Esophagus squamous epithelium (tissue), 5 donors: ENCODE measurements around the gene PAF1. TPM values are rescaled to one million over a fixed set of nuclear protein-coding genes. Genes with fewer than 3 reads are reported as not detected.
A peak's percentile ranks its signal among the peaks of the same experiment; 100 is the strongest.

ENCODE experiments used
- DNase-seq: peaks from one replicate; lab custom pipeline; 2025; lab: John Stamatoyannopoulos, UW
- H3K27ac ChIP-seq, 4 donors: fragments of 200-600 bp; sonication (generic); one replicate each; pipeline ENCODE4 v1.5.1; 2016 to 2019; ENCODE audit warnings: mild to moderate bottlenecking in 1 of 4
- H3K27me3 ChIP-seq, 4 donors: fragments of 200-600 bp; sonication (generic); 1 replicate in 3 of 4; 2 replicates in 1 of 4; pipeline versions ENCODE4 v1.5.1 to v1.6.0; 2017 to 2021; ENCODE audit warnings: antibody characterized with exemption in 1 of 4
- H3K36me3 ChIP-seq, 3 donors: fragments of 200-600 bp; sonication (generic); one replicate each; pipeline ENCODE4 v1.5.1; 2016 to 2019
- H3K4me1 ChIP-seq, 3 donors: fragments of 200-600 bp; sonication (generic); one replicate each; pipeline ENCODE4 v1.5.1; 2017 to 2019
- H3K4me3 ChIP-seq, 4 donors: fragments of 200-600 bp; sonication (generic); 1 replicate in 3 of 4; 2 replicates in 1 of 4; pipeline ENCODE4 v1.5.1; 2016 to 2019; ENCODE audit warnings: mild to moderate bottlenecking in 2 of 4, moderate library complexity in 1 of 4
- H3K9me3 ChIP-seq, 3 donors: fragments of 200-600 bp; sonication (generic); one replicate each; pipeline ENCODE4 v1.5.1; 2016 to 2019
- POLR2A ChIP-seq, 4 donors: fragments of 450-650 bp; IDR thresholded peaks; one replicate each; pipeline ENCODE4 v1.6.1; 2017; ENCODE audit warnings: antibody characterized with exemption in 4 of 4, mild to moderate bottlenecking in 4 of 4, moderate library complexity in 3 of 4
- WGBS, 2 donors: methylation state at CpG; one replicate each; pipeline ENCODE4 v1.1.5; 2018; 5-methylcytosine and 5-hydroxymethylcytosine counted together
- intact Hi-C: fragments of 100-400 bp; cut with DNase I; formaldehyde crosslinking; loops from one replicate; pipeline ENCODE4 v1.15.0; 2022
- total RNA-seq, 4 donors: library from RNA; depleted of rRNA; stranded (reverse); fragments of >200 nt; gene quantifications; one replicate each; pipeline ENCODE4 v1.1.0, GENCODE V29; 2016
- TF ChIP-seq, protein P1 (sequence below), 6 experiments: fragments of 450-650 bp in 4 of 6; fragments of 200-600 bp in 2 of 6; sonication (generic) in 2 of 6; IDR thresholded peaks; one replicate each; pipeline ENCODE4 v1.5.1; 2016 to 2019; ENCODE audit warnings: antibody characterized with exemption in 6 of 6, mild to moderate bottlenecking in 4 of 6, moderate library complexity in 4 of 6
- donor health status: DM: yes; HTN: yes; CAD: no.

PAF1 gene
- total RNA-seq, 4 donors from 2014 or later = 35.4 to 53.6 (median 38.1) TPM

DNA sequence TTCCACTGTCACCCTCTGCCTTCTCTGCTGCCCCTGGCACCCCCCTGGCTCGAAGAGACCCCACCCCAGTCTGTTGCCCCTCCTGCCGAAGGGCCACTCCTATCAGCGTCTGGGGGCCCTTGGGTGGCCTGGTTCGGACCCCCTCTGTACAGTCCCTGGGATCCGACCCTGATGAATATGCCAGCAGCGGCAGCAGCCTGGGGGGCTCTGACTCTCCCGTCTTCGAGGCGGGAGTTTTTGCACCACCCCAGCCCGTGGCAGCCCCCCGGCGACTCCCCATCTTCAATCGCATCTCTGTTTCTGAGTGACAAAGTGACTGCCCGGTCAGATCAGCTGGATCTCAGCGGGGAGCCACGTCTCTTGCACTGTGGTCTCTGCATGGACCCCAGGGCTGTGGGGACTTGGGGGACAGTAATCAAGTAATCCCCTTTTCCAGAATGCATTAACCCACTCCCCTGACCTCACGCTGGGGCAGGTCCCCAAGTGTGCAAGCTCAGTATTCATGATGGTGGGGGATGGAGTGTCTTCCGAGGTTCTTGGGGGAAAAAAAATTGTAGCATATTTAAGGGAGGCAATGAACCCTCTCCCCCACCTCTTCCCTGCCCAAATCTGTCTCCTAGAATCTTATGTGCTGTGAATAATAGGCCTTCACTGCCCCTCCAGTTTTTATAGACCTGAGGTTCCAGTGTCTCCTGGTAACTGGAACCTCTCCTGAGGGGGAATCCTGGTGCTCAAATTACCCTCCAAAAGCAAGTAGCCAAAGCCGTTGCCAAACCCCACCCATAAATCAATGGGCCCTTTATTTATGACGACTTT, 17.7 kb upstream of the PAF1 start:
- H3K36me3 ChIP-seq = peaks cover 11 to 21% (median 19%) of the 10 kb centered on the region in 3 donors
- no peaks in the 10 kb centered on the region for H3K9me3 ChIP-seq
- intact Hi-C loops = no loop called here
- peaks cover 31 to 63% (median 44%) of the 10 kb centered on the region in 3 donors for H3K4me1 ChIP-seq
- peak overlapping the region; percentile 76 to 90 (median 79) for H3K4me3 ChIP-seq
- H3K27me3 ChIP-seq = no peaks in the 10 kb centered on the region
- peak overlapping the region; percentile 99 for H3K27ac ChIP-seq
- WGBS, 2 donors = 3 to 7% methylated on average over 4 to 15 of the region's 20 CpGs
- TF ChIP-seq POLR2A (IDR thresholded peaks at IDR 0.05) = peak in 1 of 4 donors; percentile 46
- TF ChIP-seq, protein P1, sequence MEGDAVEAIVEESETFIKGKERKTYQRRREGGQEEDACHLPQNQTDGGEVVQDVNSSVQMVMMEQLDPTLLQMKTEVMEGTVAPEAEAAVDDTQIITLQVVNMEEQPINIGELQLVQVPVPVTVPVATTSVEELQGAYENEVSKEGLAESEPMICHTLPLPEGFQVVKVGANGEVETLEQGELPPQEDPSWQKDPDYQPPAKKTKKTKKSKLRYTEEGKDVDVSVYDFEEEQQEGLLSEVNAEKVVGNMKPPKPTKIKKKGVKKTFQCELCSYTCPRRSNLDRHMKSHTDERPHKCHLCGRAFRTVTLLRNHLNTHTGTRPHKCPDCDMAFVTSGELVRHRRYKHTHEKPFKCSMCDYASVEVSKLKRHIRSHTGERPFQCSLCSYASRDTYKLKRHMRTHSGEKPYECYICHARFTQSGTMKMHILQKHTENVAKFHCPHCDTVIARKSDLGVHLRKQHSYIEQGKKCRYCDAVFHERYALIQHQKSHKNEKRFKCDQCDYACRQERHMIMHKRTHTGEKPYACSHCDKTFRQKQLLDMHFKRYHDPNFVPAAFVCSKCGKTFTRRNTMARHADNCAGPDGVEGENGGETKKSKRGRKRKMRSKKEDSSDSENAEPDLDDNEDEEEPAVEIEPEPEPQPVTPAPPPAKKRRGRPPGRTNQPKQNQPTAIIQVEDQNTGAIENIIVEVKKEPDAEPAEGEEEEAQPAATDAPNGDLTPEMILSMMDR (IDR thresholded peaks at IDR 0.05) = no peak
- DNase-seq = no peak

DNA sequence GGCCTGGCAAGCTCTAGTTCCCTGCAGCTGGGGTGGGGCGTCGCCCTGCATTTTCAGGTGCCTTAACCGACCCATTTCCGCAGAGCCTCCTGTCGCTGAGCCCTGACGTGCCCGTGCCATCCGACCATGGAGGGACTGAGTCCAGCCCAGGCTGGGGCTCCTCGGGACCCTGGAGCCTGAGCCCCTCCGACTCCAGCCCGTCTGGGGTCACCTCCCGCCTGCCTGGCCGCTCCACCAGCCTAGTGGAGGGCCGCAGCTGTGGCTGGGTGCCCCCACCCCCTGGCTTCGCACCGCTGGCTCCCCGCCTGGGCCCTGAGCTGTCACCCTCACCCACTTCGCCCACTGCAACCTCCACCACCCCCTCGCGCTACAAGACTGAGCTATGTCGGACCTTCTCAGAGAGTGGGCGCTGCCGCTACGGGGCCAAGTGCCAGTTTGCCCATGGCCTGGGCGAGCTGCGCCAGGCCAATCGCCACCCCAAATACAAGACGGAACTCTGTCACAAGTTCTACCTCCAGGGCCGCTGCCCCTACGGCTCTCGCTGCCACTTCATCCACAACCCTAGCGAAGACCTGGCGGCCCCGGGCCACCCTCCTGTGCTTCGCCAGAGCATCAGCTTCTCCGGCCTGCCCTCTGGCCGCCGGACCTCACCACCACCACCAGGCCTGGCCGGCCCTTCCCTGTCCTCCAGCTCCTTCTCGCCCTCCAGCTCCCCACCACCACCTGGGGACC, 16.9 kb upstream of the PAF1 start:
- Histone ChIP-seq H3K9me3 (no peaks in the 10 kb centered on the region), H3K4me1 (peaks cover 31 to 63% (median 44%) of the 10 kb centered on the region in 3 donors), H3K4me3 (peak overlapping the region; percentile 76 to 90 (median 79)), H3K36me3 (peaks cover 11 to 21% (median 19%) of the 10 kb centered on the region in 3 donors), H3K27ac (peak overlapping the region; percentile 99), H3K27me3 (no peaks in the 10 kb centered on the region)
- DNase-seq = no peak
- TF ChIP-seq POLR2A (IDR thresholded peaks at IDR 0.05) = peak in 3 of 4 donors; percentile 48 to 81 (median 52)
- TF ChIP-seq, protein P1 (IDR thresholded peaks at IDR 0.05) = peak in 1 of 6 experiments; percentile 7
- intact Hi-C loops = no loop called here
- WGBS, 2 donors = 8 to 10% methylated on average over 11 to 12 of the region's 40 CpGs

DNA sequence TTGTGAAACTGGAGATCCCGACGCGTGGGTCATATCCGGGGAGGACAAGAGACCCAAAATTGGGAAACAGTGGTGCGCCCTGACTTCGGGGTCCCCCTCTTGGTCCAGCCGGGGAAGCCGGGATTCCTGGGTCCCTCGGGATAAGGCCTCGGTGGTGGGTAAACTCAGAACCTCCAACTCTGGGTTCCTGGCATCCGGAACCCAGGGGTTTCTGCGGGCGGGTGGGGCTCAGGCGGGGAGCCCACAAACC, 16.4 kb upstream of the PAF1 start:
- 0% methylated on average over 2 to 5 of the region's 14 CpGs for WGBS, 2 donors

DNA sequence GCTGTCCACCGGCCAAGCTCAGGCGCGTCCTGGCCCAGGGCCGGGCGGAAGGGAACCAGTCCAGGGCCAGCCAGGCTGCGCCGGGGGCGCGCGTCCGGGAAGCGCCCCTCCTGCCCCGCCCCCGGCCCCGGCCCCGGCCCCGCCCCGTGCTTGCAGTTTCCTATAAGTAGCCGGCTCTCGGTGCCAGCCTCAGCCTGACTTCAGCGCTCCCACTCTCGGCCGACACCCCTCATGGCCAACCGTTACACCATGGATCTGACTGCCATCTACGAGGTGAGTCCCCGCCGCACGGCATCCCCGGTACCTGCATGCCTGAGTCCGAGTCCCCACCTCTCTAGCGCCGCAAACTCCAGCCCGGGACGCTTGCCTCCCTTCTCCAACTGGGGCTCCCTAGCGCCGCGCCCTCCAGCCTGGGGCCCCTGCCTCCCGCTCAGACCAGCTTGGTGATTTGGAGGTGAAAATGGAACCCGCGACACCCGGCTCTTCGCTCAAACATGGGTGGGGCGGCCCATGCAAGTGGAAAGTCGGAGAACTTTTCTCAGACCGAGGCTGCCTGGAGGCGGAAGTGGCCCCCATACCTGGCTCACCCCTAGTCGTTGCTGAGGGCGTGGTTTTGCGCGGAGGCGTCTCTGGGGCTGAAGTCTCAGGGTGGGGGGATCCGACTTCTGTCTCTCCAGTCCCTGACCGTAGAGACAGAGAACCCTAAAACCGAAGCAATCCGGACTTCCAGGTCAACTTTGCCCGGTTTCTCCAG, 15.9 kb upstream of the PAF1 start, which contains the start of gene ZFP36:
TSS of gene ZFP36 (plus strand) at position 192 of the 754 bp plus-strand sequence. CDS start at position 250, 58 bp downstream.
- Histone ChIP-seq H3K9me3 (no peaks in the 10 kb centered on the region), H3K27ac (peak within 1 kb of the TSS; percentile 99), H3K4me3 (peak within 1 kb of the TSS; percentile 76 to 90 (median 79)), H3K4me1 (peaks cover 37 to 67% (median 52%) of the 10 kb centered on the region in 3 donors), H3K27me3 (no peaks in the 10 kb centered on the region), H3K36me3 (peaks cover 11 to 21% (median 19%) of the 10 kb centered on the region in 3 donors)
- TF ChIP-seq POLR2A (IDR thresholded peaks at IDR 0.05) = peak; percentile 66 to 100 (median 90)
- TF ChIP-seq, protein P1 (IDR thresholded peaks at IDR 0.05) = peak in 3 of 6 experiments; percentile 11 to 26 (median 18)
- DNase-seq = peak; percentile 58
- 0 to 4% methylated on average over 5 to 9 of the region's 56 CpGs for WGBS, 2 donors
- intact Hi-C loops = no loop called here

More for the DNA sequence above, 16.4 kb upstream of the PAF1 start:
- peak overlapping the region; percentile 76 to 90 (median 79) for H3K4me3 ChIP-seq
- H3K27ac ChIP-seq = peak overlapping the region; percentile 99
- H3K27me3 ChIP-seq = no peaks in the 10 kb centered on the region
- no peaks in the 10 kb centered on the region for H3K9me3 ChIP-seq
- TF ChIP-seq, protein P1 (IDR thresholded peaks at IDR 0.05) = no peak
- no peak for TF ChIP-seq POLR2A (IDR thresholded peaks at IDR 0.05)
- H3K36me3 ChIP-seq = peaks cover 11 to 21% (median 19%) of the 10 kb centered on the region in 3 donors
- peaks cover 32 to 64% (median 47%) of the 10 kb centered on the region in 3 donors for H3K4me1 ChIP-seq
- intact Hi-C loops = no loop called here
- peak; percentile 39 for DNase-seq
